ENCODE data around the gene NRXN2.

GRCh38 chr11:64660205-64660604 lies 62.8 kb downstream of the NRXN2 start:
- TF ChIP-seq CTCF (IDR thresholded peaks at IDR 0.05; ENCODE audit: low read depth, low read length): no peak
- no peak for TF ChIP-seq POLR2A (IDR thresholded peaks at IDR 0.05; ENCODE audit: extremely low read depth, insufficient read length)
- TF ChIP-seq MAX (IDR thresholded peaks at IDR 0.05; ENCODE audit: low read depth, low read length): no peak
